Measurements from ENCODE around the gene GLIS1. TPM values are rescaled to one million over a fixed set of nuclear protein-coding genes. Genes with fewer than 3 reads are reported as not detected.

Gene GLIS1
- total and polyA plus RNA-seq, 2 donors: 0.05 to 0.59 TPM

DNA sequence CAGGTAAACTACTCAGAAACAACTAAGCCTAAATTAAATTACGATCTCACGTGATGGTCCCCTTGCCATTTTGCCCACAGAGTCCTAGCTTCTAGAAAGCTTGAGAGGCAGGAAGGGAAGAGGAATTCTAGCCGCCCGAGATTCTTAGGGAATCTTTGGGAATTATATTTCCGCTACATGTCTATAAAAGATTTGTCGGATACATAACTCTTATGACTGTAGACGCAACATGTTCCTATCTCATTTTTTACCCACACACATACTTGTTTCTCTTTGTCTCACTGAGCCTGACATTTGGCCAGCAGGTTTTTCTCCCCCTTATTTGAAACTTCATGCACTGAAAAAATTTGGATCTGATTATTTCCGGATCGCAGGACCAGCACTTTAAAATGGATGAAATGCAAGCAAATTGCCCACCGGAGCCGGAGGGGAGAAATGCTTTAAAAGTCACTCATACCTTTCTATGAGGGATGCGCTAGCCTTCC is 5.5 kb downstream of the GLIS1 start:
- no peak for DNase-seq (ENCODE audit: low read depth in 6 of 9, low spot score in 9 of 9)
- WGBS: 97% methylated on average over 12 of the region's 12 CpGs
- peaks cover 39 to 75% of the 10 kb centered on the region in 2 donors for H3K27me3 ChIP-seq (ENCODE audit: control insufficient read depth in 2 of 2, insufficient read depth in 1 of 2, low read length in 1 of 2)
- H3K4me1 ChIP-seq (ENCODE audit: control insufficient read depth in 2 of 2, insufficient read depth in 2 of 2, low read length in 2 of 2): peaks cover 4 to 7% of the 10 kb centered on the region in 2 donors
- H3K27ac ChIP-seq (ENCODE audit: low read depth in 1 of 2, low read length in 1 of 2): no peak overlapping the region
- no peaks in the 10 kb centered on the region for H3K36me3 ChIP-seq (ENCODE audit: control insufficient read depth in 2 of 2, insufficient read depth in 2 of 2, low read length in 1 of 2)
- H3K9me3 ChIP-seq (ENCODE audit: control insufficient read depth in 2 of 2, insufficient read depth in 1 of 2, low read length in 1 of 2): no peaks in the 10 kb centered on the region
- H3K4me3 ChIP-seq (ENCODE audit: low read length in 2 of 2): no peak overlapping the region

DNA sequence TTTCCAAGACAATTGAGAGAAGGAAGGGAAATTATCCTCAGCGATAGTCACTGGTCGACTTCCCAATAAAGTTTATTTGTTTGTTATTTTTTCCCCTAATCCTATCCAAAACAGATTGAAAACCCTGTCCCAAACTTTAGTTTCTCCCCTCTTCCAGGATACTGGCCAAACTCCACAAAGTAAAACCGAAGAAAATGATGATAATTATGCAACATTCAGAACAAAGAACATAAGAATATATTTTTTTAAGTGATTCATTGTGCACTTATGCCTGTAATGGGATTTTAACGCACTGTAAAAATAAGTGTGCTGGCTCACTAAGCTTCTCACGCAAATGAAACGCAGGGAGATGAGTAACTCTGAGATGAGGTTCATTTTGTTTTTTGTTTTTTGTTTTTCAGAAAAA is 6.0 kb downstream of the GLIS1 start:
- H3K36me3 ChIP-seq (ENCODE audit: control insufficient read depth in 2 of 2, insufficient read depth in 2 of 2, low read length in 1 of 2): no peaks in the 10 kb centered on the region
- H3K4me3 ChIP-seq (ENCODE audit: low read length in 2 of 2): no peak overlapping the region
- DNase-seq (ENCODE audit: low read depth in 6 of 9, low spot score in 9 of 9): no peak
- WGBS: 76% methylated on average over 6 of the region's 6 CpGs
- no peaks in the 10 kb centered on the region for H3K9me3 ChIP-seq (ENCODE audit: control insufficient read depth in 2 of 2, insufficient read depth in 1 of 2, low read length in 1 of 2)
- H3K27me3 ChIP-seq (ENCODE audit: control insufficient read depth in 2 of 2, insufficient read depth in 1 of 2, low read length in 1 of 2): peaks cover 33 to 69% of the 10 kb centered on the region in 2 donors
- peaks cover 1 to 3% of the 10 kb centered on the region in 2 donors for H3K4me1 ChIP-seq (ENCODE audit: control insufficient read depth in 2 of 2, insufficient read depth in 2 of 2, low read length in 2 of 2)
- H3K27ac ChIP-seq (ENCODE audit: low read depth in 1 of 2, low read length in 1 of 2): no peak overlapping the region

DNA sequence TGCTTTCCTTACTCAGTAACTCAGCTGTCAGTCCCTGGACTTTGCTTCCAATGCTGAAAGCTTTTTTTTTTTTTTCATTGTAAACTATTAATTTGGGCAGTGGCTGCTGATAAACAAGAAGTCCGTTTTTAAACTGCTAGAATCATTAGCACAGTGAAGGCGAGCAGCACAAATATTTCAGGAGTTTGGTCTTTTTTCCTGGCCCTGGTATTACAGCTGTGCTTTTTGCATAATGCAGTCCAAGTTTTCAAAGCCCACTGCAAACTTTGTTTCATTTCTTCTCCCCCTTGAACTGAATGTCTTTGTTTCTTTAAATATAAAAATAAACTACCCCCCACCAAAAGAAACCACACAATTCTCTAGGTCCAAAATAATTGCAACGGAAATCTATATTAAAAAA is 6.6 kb downstream of the GLIS1 start:
- WGBS: 63% methylated on average over 3 of the region's 3 CpGs
- H3K27ac ChIP-seq (ENCODE audit: low read depth in 1 of 2, low read length in 1 of 2): no peak overlapping the region
- no peak overlapping the region for H3K4me3 ChIP-seq (ENCODE audit: low read length in 2 of 2)
- H3K4me1 ChIP-seq (ENCODE audit: control insufficient read depth in 2 of 2, insufficient read depth in 2 of 2, low read length in 2 of 2): no peaks in the 10 kb centered on the region
- no peak for DNase-seq (ENCODE audit: low read depth in 6 of 9, low spot score in 9 of 9)
- peaks cover 28 to 64% of the 10 kb centered on the region in 2 donors for H3K27me3 ChIP-seq (ENCODE audit: control insufficient read depth in 2 of 2, insufficient read depth in 1 of 2, low read length in 1 of 2)
- H3K9me3 ChIP-seq (ENCODE audit: control insufficient read depth in 2 of 2, insufficient read depth in 1 of 2, low read length in 1 of 2): no peaks in the 10 kb centered on the region
- no peaks in the 10 kb centered on the region for H3K36me3 ChIP-seq (ENCODE audit: control insufficient read depth in 2 of 2, insufficient read depth in 2 of 2, low read length in 1 of 2)

DNA sequence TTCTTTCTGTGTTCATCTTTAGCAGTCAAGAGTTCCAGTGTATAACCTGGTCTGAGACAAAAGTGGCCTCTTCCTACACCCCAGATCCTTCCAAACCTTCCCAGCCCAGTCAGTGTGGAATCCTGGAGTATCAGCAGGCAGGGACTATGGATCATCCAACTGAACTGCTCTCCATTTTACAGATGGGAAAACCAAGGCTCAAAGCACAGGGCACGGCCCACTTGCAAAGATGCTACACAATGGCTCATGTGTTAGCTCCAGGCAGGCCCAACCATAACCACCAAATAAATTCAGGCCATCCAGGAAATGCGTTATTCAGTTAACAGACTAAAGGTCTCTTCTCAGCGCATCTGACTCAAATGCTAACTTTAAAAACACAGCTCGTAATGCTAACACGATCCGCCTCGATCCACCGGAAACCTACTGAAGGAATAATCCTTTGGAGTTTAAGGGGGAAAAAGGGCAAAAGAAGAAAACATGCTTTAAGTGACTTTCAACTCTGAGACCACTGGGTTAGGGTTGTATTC is 7.1 kb downstream of the GLIS1 start:
- Histone ChIP-seq H3K9me3 (ENCODE audit: control insufficient read depth in 2 of 2, insufficient read depth in 1 of 2, low read length in 1 of 2) (no peaks in the 10 kb centered on the region), H3K4me1 (ENCODE audit: control insufficient read depth in 2 of 2, insufficient read depth in 2 of 2, low read length in 2 of 2) (no peaks in the 10 kb centered on the region), H3K27ac (ENCODE audit: low read depth in 1 of 2, low read length in 1 of 2) (no peak overlapping the region), H3K4me3 (ENCODE audit: low read length in 2 of 2) (no peak overlapping the region), H3K27me3 (ENCODE audit: control insufficient read depth in 2 of 2, insufficient read depth in 1 of 2, low read length in 1 of 2) (peaks cover 23 to 59% of the 10 kb centered on the region in 2 donors), H3K36me3 (ENCODE audit: control insufficient read depth in 2 of 2, insufficient read depth in 2 of 2, low read length in 1 of 2) (no peaks in the 10 kb centered on the region)
- no peak for DNase-seq (ENCODE audit: low read depth in 6 of 9, low spot score in 9 of 9)
- WGBS: 97% methylated on average over 8 of the region's 8 CpGs

DNA sequence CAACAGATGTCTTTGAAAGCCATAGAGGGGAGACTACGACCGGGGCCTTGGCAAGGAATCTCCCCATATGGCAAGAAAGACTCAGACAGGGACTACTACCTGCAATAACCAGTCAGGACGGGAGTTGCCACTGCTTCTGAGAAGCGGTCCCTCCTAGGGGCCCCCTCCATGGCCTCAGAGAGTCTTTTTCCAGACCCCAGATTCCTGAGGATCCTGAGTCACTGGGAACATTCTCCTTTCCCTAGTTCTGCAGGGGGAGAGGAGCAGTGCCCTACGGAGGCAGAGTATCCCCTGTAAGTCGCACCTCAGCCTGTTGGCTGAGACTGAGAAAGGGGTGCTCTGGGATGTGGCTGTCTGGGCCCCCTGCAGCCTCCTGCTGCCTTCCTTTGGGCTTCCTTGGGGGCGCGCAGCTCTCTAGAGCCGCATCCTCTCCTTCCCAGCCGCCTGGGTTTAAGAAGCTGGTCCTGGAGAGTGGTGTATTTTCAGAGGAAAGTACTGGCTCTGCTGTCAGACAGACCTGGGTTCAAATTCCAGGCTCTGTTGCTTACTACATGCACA is 7.8 kb downstream of the GLIS1 start:
- H3K27ac ChIP-seq (ENCODE audit: low read depth in 1 of 2, low read length in 1 of 2): no peak overlapping the region
- H3K36me3 ChIP-seq (ENCODE audit: control insufficient read depth in 2 of 2, insufficient read depth in 2 of 2, low read length in 1 of 2): no peaks in the 10 kb centered on the region
- H3K4me3 ChIP-seq (ENCODE audit: low read length in 2 of 2): no peak overlapping the region
- no peaks in the 10 kb centered on the region for H3K4me1 ChIP-seq (ENCODE audit: control insufficient read depth in 2 of 2, insufficient read depth in 2 of 2, low read length in 2 of 2)
- peaks cover 15 to 52% of the 10 kb centered on the region in 2 donors for H3K27me3 ChIP-seq (ENCODE audit: control insufficient read depth in 2 of 2, insufficient read depth in 1 of 2, low read length in 1 of 2)
- WGBS: 98% methylated on average over 10 of the region's 10 CpGs
- H3K9me3 ChIP-seq (ENCODE audit: control insufficient read depth in 2 of 2, insufficient read depth in 1 of 2, low read length in 1 of 2): no peaks in the 10 kb centered on the region
- no peak for DNase-seq (ENCODE audit: low read depth in 6 of 9, low spot score in 9 of 9)

DNA sequence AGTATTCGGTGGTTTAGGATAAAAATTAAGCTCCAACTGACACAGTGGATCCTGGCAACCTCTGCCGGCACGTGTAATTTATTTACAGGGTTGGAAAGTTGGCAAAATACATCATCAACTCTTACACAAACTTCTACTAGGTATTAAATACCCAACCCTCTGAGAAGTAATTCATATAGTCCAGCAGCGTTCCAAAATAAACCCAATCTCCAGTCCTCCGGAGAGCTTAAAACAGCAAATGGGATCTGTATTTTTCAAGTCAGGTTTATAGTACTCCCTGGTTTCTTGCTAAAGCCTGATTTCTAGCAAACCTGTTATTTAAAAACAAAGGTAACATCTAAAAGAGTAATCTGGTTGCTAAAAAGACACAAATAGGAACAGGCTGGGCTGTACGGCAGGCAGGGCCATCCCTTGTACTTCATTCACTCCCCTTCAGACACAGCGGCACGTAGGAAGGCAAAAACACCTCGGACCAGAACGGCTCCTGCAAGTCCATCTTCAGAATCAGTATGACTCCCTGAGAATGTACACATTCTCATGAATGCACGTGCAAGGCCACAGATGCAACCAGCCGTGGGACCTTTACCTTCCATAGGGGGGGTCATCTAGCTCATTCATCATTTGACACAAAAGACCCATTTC is 8.6 kb downstream of the GLIS1 start:
- H3K36me3 ChIP-seq (ENCODE audit: control insufficient read depth in 2 of 2, insufficient read depth in 2 of 2, low read length in 1 of 2): no peaks in the 10 kb centered on the region
- no peak overlapping the region for H3K27ac ChIP-seq (ENCODE audit: low read depth in 1 of 2, low read length in 1 of 2)
- H3K27me3 ChIP-seq (ENCODE audit: control insufficient read depth in 2 of 2, insufficient read depth in 1 of 2, low read length in 1 of 2): peaks cover 10 to 47% of the 10 kb centered on the region in 2 donors
- no peak for DNase-seq (ENCODE audit: low read depth in 6 of 9, low spot score in 9 of 9)
- H3K9me3 ChIP-seq (ENCODE audit: control insufficient read depth in 2 of 2, insufficient read depth in 1 of 2, low read length in 1 of 2): no peaks in the 10 kb centered on the region
- H3K4me3 ChIP-seq (ENCODE audit: low read length in 2 of 2): no peak overlapping the region
- H3K4me1 ChIP-seq (ENCODE audit: control insufficient read depth in 2 of 2, insufficient read depth in 2 of 2, low read length in 2 of 2): no peaks in the 10 kb centered on the region
- WGBS: 96% methylated on average over 12 of the region's 12 CpGs

DNA sequence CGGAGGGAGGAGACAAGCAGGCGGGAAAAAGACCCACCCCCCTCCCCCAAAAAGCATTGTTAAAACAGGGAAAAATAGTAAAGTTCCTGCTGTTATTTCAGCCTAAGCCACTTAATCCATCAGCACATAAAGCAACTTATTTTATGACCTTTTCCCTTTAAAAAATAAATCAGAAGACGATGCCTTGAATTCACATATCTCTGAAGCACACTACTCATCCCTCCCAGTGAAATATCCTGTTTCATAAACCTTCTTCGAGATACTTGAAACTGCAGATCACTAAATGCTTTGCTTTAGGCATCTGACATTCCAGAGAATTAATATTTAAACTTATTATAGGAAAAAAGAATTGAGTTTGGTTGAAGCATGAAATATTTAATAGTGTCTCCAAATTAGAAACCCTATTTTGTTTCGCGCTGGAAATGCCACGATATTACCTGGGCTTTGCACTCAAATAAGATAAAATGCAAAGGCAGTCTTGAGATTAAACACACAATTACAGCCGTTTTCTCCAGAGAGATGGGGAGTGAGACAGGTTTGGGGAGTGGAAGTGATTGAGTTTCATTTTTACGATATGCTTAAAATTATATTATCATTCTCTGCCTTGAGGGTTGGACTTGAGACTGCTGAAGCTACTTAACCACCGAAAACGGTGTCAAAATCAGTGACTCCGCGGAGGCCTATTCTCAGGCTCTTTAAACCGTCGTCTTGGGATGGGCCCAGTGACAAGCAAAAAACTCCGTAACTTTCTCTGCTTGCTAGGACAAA is 9.3 kb downstream of the GLIS1 start:
- no peak overlapping the region for H3K4me3 ChIP-seq (ENCODE audit: low read length in 2 of 2)
- peaks cover 4 to 46% of the 10 kb centered on the region in 2 donors for H3K27me3 ChIP-seq (ENCODE audit: control insufficient read depth in 2 of 2, insufficient read depth in 1 of 2, low read length in 1 of 2)
- WGBS: 95% methylated on average over 16 of the region's 16 CpGs
- no peak overlapping the region for H3K27ac ChIP-seq (ENCODE audit: low read depth in 1 of 2, low read length in 1 of 2)
- no peaks in the 10 kb centered on the region for H3K9me3 ChIP-seq (ENCODE audit: control insufficient read depth in 2 of 2, insufficient read depth in 1 of 2, low read length in 1 of 2)
- no peak for DNase-seq (ENCODE audit: low read depth in 6 of 9, low spot score in 9 of 9)
- no peaks in the 10 kb centered on the region for H3K4me1 ChIP-seq (ENCODE audit: control insufficient read depth in 2 of 2, insufficient read depth in 2 of 2, low read length in 2 of 2)
- H3K36me3 ChIP-seq (ENCODE audit: control insufficient read depth in 2 of 2, insufficient read depth in 2 of 2, low read length in 1 of 2): no peaks in the 10 kb centered on the region

DNA sequence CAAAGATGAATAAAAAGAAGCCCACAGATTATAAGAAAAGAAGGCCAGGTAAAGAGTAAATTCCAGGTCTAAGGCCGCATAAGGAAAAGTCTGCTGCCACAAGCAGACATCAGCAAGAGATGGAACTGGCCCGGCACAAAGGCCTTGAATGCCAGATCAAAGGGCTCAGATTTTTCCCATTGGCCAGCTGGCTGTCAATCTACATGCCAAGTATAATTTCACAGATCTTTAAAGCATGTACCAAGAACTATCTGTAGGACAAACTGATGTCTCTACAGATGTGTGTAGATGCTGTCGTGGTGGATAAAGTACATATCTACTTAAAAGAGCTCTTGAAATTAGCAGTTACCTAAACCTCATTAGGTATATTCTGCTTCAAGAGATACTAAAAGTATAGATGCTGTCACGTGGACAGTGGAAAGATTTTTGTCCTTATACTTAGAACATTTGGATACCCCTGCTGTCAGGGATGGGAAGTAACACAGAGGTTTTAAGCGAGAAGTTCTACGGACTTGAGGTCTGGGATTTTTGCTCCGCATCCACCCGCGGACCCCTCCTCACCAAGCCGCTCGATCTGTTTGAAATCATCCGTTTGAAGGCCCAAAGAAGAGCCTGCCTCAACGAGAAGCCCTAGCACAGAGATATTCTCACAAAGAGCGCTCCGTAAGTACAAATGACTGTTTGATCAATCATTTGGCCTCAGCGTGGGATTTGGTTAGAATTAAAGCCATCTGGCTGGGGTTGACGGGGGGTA is 10.1 kb downstream of the GLIS1 start:
- WGBS: 97% methylated on average over 17 of the region's 17 CpGs
- Histone ChIP-seq H3K27ac (ENCODE audit: low read depth in 1 of 2, low read length in 1 of 2) (no peak overlapping the region), H3K36me3 (ENCODE audit: control insufficient read depth in 2 of 2, insufficient read depth in 2 of 2, low read length in 1 of 2) (no peaks in the 10 kb centered on the region), H3K4me1 (ENCODE audit: control insufficient read depth in 2 of 2, insufficient read depth in 2 of 2, low read length in 2 of 2) (no peaks in the 10 kb centered on the region), H3K9me3 (ENCODE audit: control insufficient read depth in 2 of 2, insufficient read depth in 1 of 2, low read length in 1 of 2) (no peaks in the 10 kb centered on the region), H3K27me3 (ENCODE audit: control insufficient read depth in 2 of 2, insufficient read depth in 1 of 2, low read length in 1 of 2) (peaks cover 4 to 39% of the 10 kb centered on the region in 2 donors), H3K4me3 (ENCODE audit: low read length in 2 of 2) (no peak overlapping the region)
- DNase-seq (ENCODE audit: low read depth in 6 of 9, low spot score in 9 of 9): no peak
